Activated CD8-positive, alpha-beta T cell treated with anti-CD3 and anti-CD28 coated beads for 36 hours (primary cell): Measurements from ENCODE around the gene MTX1. TPM values are rescaled to one million over a fixed set of nuclear protein-coding genes. Genes with fewer than 3 reads are reported as not detected.

Experiments
- ATAC-seq: fragments of 200-7000 bp; cut with Tn5 transposase; one replicate; pipeline ENCODE4 v1.10.0; 2021; ENCODE audit warnings: mild to moderate bottlenecking, moderate library complexity
- CTCF ChIA-PET: fragments of 350-600 bp; sonication (Branson Sonifier 250); formaldehyde crosslinking; loops from one replicate; lab custom pipeline; 2021; ENCODE audit warnings: antibody characterized with exemption; lab: Charles Lee
- POLR2A ChIA-PET: fragments of 350-600 bp; sonication (Branson Sonifier 250); formaldehyde crosslinking; loops from one replicate; lab custom pipeline; 2021; ENCODE audit warnings: antibody characterized with exemption; lab: Charles Lee
- DNase-seq: peaks from one replicate; pipeline ENCODE4 v3.0.0-alpha.2; 2020
- H3K27ac Mint-ChIP-seq: one replicate; pipeline ENCODE4 v1.8.0; 2021; ENCODE audit warnings: mild to moderate bottlenecking, mixed read lengths
- H3K27me3 Mint-ChIP-seq: one replicate; pipeline ENCODE4 v1.8.0; 2021; ENCODE audit warnings: mixed read lengths
- H3K36me3 Mint-ChIP-seq: one replicate; pipeline ENCODE4 v1.8.0; 2021; ENCODE audit warnings: low read depth, mixed read lengths
- H3K4me1 Mint-ChIP-seq: one replicate; pipeline ENCODE4 v1.8.0; 2021; ENCODE audit warnings: low read depth, mixed read lengths
- H3K4me3 Mint-ChIP-seq: one replicate; pipeline ENCODE4 v1.8.0; 2021; ENCODE audit warnings: mild to moderate bottlenecking, moderate library complexity, mixed read lengths
- H3K9me3 Mint-ChIP-seq: one replicate; pipeline ENCODE4 v1.8.0; 2021; ENCODE audit warnings: mixed read lengths
- CTCF ChIP-seq: fragments of 200-600 bp; IDR thresholded peaks from one replicate; pipeline ENCODE4 v1.8.0; 2022; ENCODE audit warnings: antibody characterized with exemption, mild to moderate bottlenecking
- intact Hi-C: fragments of 100-400 bp; cut with micrococcal nuclease; formaldehyde crosslinking; loops from one replicate; pipeline ENCODE4 v1.10.0; 2022
- total RNA-seq, 2 experiments: library from RNA; stranded (reverse); gene quantifications; one replicate each; pipeline ENCODE4 v1.2.3, GENCODE V29; 2021

MTX1 gene
- total RNA-seq, 2 experiments from 2014 or later: 59.2 to 61.0 TPM

- CTCF ChIA-PET: no interaction called here
- no peaks in the 10 kb centered on the region for H3K27me3 Mint-ChIP-seq
- H3K9me3 Mint-ChIP-seq: no peaks in the 10 kb centered on the region
- peaks cover 21% of the 10 kb centered on the region for H3K36me3 Mint-ChIP-seq
- POLR2A ChIA-PET: interaction anchor here (0.6 to 1.0 kb wide), 3 partner anchors 9 to 70 kb away, joined by 3 to 5 read pairs (median 3); partner anchors contain the start of gene SCAMP3
- H3K27ac Mint-ChIP-seq: no peak overlapping the region
- DNase-seq: no peak
- intact Hi-C loops: loop anchor here (10.0 kb wide), 1 partner anchor 341 kb away; no protein-coding TSS in a partner anchor
- no peak for ATAC-seq
- H3K4me1 Mint-ChIP-seq: peaks cover 31% of the 10 kb centered on the region
- no peak for TF ChIP-seq CTCF
- H3K4me3 Mint-ChIP-seq: peak overlapping the region; percentile 77
These were observed 45.3 kb downstream of the MTX1 start for GRCh38 chr1:155253797-155254196.

- no peak for TF ChIP-seq CTCF
- ChIA-PET POLR2A (interaction anchor here (0.9 to 3.7 kb wide), 4 partner anchors 10 to 70 kb away, joined by 3 to 20 read pairs (median 4); partner anchors contain the start of gene CLK2), CTCF (no interaction called here)
- H3K9me3 Mint-ChIP-seq: no peaks in the 10 kb centered on the region
- DNase-seq (no peak), ATAC-seq (no peak)
- peaks cover 31% of the 10 kb centered on the region for H3K4me1 Mint-ChIP-seq
- peak overlapping the region; percentile 28 for H3K27ac Mint-ChIP-seq
- H3K27me3 Mint-ChIP-seq: no peaks in the 10 kb centered on the region
- peak overlapping the region; percentile 77 for H3K4me3 Mint-ChIP-seq
- H3K36me3 Mint-ChIP-seq: peaks cover 21% of the 10 kb centered on the region
- intact Hi-C loops: loop anchor here (10.0 kb wide), 1 partner anchor 341 kb away; no protein-coding TSS in a partner anchor
These were observed 45.8 kb downstream of the MTX1 start for GRCh38 chr1:155254228-155254713.

- CTCF ChIA-PET: interaction anchor here (0.7 to 1.8 kb wide), 5 partner anchors 13 to 461 kb away, joined by 3 to 5 read pairs (median 4); partner anchors contain the start of gene KRTCAP2
- H3K27ac Mint-ChIP-seq: peak overlapping the region; percentile 34
These were observed 46.3 kb downstream of the MTX1 start for GRCh38 chr1:155254714-155255242.

GRCh38 chr1:155255243-155256007 is 46.9 kb downstream of the MTX1 start, which contains the start of gene ENTREP3:
TSS of gene ENTREP3 (minus strand) at chr1:155255483. CDS start at chr1:155254877, 606 bp downstream.
- H3K4me1 Mint-ChIP-seq: peaks cover 35% of the 10 kb centered on the region
- H3K9me3 Mint-ChIP-seq: no peaks in the 10 kb centered on the region
- ATAC-seq (peak; percentile 78), DNase-seq (peak; percentile 88)
- ChIA-PET CTCF (interaction anchor here (0.7 to 1.8 kb wide), 5 partner anchors 13 to 460 kb away, joined by 3 to 5 read pairs (median 4); partner anchors contain the start of gene KRTCAP2), POLR2A (interaction anchor here (0.8 to 3.7 kb wide), 8 partner anchors 11 to 307 kb away, joined by 3 to 20 read pairs (median 3); partner anchors contain the start of genes ASH1L, CLK2 and TRIM46)
- H3K36me3 Mint-ChIP-seq: peaks cover 29% of the 10 kb centered on the region
- intact Hi-C loops: loop anchor here (10.0 kb wide), 1 partner anchor 339 kb away; no protein-coding TSS in a partner anchor
- peak within 1 kb of the TSS; percentile 66 for H3K27ac Mint-ChIP-seq
- no peak for TF ChIP-seq CTCF
- peak within 1 kb of the TSS; percentile 77 for H3K4me3 Mint-ChIP-seq
- no peaks in the 10 kb centered on the region for H3K27me3 Mint-ChIP-seq

More at GRCh38 chr1:155254714-155255242, 46.3 kb downstream of the MTX1 start:
- POLR2A ChIA-PET: interaction anchor here (0.9 to 3.7 kb wide), 3 partner anchors 17 to 70 kb away, joined by 3 to 20 read pairs (median 3); partner anchors contain the start of gene CLK2
- Mint-ChIP-seq H3K4me1 (peaks cover 31% of the 10 kb centered on the region), H3K27me3 (no peaks in the 10 kb centered on the region), H3K4me3 (peak overlapping the region; percentile 77), H3K36me3 (peaks cover 24% of the 10 kb centered on the region), H3K9me3 (no peaks in the 10 kb centered on the region)
- TF ChIP-seq CTCF: no peak
- DNase-seq (no peak), ATAC-seq (no peak)
- intact Hi-C loops: loop anchor here (10.0 kb wide), 1 partner anchor 340 kb away; no protein-coding TSS in a partner anchor
